Amygdala (tissue), 56 donors: ENCODE data around the gene TET3.

Experiments
- DNase-seq, 56 donors: peaks; one replicate each; lab custom pipeline; 2025; lab: John Stamatoyannopoulos, UW

Gene TET3

GRCh38 chr2:74026687-74027241 lies 42.1 kb downstream of the TET3 start:
- no peak for DNase-seq

GRCh38 chr2:74027496-74027895 lies 42.8 kb downstream of the TET3 start:
- no peak for DNase-seq

GRCh38 chr2:74028290-74028689 lies 43.6 kb downstream of the TET3 start:
- no peak for DNase-seq

DNA sequence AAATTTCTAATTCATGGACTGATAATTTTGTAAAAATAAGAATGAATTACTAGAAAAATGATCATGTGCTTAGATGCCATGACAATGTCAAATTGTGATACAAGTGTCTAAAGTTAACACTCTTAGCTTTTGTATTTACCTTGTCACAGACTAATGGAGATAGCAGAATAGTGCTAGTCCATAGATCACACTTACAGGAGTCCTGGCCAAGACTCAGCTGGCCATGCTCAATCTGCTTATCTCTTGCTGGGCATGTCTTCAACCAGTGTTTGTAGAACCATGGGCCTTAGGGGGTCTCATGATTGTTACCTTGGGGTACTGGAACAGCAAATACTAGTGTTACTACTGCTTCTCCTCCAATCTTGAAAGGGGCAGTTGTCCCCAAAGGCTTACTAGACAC lies 44.0 kb downstream of the TET3 start:
- no peak for DNase-seq

GRCh38 chr2:74029714-74030397 lies 45.1 kb downstream of the TET3 start:
- no peak for DNase-seq

DNA sequence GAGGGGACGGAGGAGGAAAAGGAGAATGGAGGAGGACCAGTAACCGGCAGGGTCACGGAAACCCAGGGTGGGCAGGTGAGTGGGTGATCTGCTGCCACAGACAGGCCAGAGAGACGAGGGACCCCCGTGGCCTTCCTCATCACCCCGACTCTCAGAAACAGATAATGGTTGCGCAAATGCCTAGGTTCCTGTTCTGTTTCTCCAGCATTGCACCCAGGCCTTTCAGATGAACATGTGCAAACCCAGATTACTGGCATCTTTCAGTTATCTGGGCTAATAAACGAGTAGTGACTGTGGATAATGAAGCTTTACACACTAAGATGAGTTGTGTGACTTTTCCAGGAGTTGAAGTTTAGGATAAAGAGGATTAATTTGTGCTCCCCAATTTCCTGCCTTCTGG lies 46.5 kb downstream of the TET3 start:
- DNase-seq: no peak

DNA sequence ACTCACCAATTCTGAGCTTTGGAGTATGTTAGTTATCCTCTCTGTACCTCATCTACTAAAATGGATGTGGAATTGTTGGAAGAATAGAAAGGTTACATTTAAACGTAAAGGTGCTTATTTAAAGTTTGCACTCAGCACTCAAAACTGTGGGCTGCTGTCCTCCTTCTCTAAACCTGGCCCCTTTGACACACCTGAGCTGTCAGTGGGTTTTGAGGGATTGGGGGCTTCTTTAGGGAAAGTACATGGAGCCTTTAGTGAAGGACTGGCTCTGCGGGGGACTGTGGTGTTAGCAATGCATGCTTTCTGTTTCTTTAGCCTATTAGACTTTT lies 47.2 kb downstream of the TET3 start:
- DNase-seq: no peak

DNA sequence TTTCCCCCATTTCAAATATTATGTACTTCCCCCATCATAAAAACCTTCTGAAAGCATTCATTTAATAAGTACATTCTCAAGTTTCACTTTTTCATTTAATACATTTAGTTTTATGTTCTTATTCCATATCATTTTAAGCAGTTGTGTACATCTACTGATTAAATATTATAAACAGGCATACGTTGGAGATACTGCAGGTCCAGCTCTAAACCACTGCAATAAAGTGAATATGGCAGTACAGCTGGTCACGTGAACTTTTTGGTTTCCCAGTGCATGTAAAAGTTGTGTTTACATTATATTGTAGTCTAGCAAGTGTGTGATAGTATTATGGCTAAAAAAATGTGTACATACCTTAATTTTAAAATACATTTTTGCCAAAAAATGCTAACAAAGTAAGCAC lies 48.7 kb downstream of the TET3 start:
- DNase-seq: no peak
